Hematopoietic multipotent progenitor cell treated with erythropoietin and hydrocortisone succinate and interleukin-3 and kit ligand, for 4 days (in vitro differentiated cells): Measurements from ENCODE around the gene TMED7.
A peak's percentile ranks its signal among the peaks of the same experiment; 100 is the strongest.
"Not testable (repeated sequence)": the region's sequence is repeated elsewhere in the genome, so short reads cannot be mapped to it uniquely, and the experiment has no call there.

Source experiments
- DNase-seq: peaks from one replicate; pipeline ENCODE4 v3.0.0-alpha.2; 2015

The TMED7 gene

DNA sequence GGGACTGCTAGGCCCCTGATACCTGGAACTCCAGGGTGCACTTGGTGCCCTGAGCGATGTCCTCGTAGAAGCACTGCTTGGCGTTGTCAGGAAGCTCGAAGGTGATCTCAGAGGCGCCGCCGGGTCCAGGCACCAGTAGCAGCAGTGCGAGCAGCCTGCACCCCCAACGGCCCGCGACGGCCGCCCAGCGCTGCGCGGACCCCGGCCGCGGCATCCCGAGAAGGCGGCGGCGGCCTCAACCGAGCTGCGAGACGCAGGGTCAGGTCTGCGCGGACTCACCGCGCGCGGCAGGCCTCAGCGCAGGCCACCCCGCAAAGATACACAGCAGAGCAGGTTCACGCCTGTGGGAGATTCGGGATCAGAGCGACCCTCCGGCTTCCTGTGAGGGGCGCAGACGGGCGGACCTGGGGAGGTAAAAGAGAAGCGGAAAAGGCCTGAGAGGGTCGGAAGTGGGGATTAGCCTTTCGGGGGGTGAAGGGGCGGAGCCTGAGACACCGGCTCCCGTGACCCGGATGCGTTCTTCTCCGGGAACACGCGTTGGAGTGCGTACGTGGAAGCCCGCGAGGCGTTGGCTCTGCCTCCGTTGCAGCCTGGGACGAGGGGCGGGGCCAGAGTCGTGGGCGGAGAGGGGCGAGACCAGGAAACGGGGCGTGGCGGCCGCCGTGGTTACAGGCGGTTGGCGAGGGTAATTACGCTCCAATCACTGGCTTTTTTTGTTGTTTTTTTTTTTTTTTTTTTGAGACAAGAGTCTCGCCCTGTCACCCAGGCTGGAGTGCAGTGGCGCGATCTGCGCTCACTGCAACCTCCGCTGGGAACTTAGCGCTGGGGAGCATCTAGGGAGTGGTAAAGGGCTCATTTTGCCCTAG, at the start of gene TMED7:
Gene TMED7 (minus strand): TSS at position 458 of the 866 bp plus-strand sequence. CDS start 244 bp downstream, at position 214.
- peak; percentile 99 for DNase-seq

DNA sequence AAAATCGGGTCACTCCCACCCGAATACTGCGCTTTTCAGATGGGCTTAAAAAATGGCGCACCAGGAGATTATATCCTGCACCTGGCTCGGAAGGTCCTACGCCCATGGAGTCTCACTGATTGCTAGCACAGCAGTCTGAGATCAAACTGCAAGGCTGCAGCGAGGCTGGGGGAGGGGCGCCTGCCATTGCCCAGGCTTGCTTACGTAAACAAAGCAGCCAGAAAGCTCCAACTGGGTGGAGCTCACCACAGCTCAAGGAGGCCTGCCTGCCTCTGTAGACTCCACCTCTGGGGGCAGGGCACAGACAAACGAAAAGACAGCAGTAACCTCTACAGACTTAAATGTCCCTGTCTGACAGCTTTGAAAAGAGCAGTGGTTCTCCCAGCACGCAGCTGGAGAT, 48.9 kb upstream of the TMED7 start:
- not testable (repeated sequence) for DNase-seq

DNA sequence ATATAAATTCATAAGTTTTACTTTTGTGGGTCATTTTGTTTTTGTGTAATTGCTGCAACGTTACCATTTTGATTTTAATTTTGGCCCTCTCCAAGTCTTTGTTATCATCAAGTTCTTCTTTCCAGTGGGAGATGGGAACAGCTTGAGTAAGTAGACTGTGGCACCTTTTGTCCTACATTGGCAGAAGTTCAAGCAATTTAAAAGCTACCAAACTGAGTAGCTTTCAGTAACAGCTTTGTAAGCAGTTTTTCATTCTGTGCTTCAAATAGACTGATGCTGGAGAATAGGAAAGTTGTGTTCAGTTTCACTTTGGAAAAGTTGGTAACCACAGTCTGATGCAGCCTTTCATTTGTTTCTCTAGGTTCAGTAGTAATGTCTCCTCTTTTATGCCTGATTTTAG, 47.8 kb upstream of the TMED7 start:
- no peak for DNase-seq

DNA sequence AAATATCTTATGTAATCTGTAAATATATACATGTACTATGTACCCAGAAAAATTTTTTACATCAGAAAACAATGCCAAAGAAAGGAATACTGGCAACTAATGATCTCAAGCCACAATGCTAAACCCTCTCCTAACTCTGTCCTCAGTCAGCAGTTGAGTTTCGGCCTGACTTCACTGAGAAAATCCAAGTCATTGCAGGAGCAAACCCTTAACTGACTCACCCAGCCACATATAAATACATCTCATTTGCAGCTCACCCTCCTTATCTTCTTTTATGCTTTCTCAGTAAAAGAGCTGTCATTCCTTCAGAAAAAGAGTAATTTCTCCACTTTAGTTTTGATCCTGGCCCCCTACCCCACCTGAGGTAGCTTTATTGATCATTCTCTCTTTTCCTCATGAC, 46.1 kb upstream of the TMED7 start:
- DNase-seq = no peak

DNA sequence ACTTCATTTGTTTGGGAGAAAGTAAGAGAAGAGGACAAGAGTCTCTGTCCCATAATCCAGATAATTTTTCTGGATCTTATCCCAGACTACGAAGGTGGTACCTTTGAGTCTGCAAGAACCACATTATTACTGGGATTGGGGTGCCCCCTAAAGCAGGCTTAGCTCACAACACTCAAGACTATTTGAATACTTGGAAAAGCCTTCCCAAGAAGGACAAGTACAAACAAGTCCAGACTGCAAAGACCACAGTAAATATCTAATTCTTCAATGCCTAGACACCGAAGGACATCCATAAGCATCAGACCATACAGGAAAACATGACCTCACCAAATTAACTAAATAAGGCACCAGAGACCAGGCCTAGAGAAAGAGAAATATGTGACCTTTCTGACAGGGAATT, 40.2 kb upstream of the TMED7 start:
- DNase-seq = no peak

DNA sequence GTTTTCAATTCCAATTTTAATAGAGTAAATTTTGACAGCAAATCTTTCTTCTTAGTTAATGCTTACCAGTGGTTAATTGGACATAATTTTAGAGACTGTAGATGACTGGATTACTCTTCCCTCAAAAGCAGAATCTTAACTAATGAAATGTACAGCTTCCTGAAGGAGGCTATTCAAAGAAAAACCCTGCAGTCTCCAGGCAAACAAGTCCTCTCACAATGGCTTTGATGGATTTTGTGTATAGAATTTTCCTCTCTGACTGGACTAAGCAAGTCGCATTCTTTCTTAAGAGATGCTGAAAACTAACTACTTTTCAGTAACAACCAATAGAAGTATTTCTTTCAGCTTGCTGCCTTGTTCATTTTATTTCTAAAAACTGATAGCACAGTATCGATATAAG, 35.7 kb upstream of the TMED7 start:
- no peak for DNase-seq

DNA sequence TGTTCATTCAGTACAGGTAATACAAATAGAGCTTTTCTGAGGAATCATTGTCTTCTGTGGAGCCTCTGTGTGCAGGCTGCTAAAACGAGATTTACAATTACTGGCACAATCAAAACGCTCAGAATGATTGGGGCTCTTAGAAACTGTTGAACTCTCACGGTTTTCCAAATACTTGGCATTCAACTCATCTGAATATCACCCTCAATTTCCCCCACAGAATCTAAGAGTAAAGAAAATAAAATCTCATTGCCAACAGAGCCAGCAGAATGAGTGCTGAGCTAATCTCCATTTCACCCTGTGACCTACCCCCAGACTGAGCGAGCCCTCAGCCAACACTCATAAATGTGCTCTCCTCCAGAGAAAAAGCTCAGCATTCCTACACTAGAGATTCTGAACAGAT, 35.3 kb upstream of the TMED7 start:
- no peak for DNase-seq

DNA sequence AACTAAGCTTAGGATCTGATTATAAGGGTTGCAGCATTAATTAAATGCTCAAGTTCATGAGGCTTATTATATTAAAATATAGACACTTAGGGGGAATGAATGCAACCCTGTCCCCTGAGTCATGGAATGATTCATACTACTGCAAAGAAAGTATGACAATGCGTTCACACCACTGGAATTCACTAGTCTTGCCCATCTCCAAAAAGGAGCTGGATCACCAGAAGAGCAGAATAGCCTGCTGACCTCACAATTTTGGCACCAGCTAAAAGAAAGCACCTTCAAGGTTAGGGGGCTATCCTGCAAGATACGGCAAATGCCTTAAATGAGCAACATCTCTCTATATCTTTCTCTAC, 32.0 kb upstream of the TMED7 start:
- no peak for DNase-seq

DNA sequence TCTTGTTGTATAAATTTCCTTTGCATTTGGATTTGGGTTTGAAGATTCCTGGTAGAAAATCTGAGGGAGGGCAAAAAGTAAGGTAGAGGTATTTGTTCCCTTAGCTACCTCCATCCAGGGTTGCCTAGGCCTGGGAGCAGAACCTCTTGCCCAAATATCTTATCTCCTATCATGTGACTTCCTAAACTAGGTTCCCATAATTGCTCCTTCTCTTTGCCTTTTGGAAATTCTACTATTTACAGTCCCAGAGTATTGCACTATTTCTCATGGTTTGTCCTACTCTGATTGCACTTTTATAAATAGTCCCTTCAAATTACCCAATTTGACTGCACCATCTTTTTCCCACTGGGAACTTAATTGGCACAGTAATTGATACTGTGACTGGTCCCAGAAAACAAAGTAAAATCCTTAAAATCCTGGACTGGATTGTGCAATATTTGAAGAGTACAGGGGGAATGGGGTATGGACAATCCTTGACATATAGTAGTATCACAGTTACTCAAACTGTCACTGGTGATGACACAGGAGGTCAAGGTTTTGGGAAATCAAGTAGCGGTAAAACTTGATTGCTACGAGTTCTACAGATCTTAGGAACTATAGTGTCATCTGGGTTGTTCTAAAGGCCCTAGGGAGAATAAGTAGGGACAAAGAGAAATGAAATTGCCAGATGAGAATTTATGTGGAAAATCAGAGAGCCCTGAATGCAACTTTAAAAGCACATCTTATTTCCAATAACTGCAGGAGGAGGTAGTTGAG, 31.5 kb upstream of the TMED7 start:
- DNase-seq = no peak

DNA sequence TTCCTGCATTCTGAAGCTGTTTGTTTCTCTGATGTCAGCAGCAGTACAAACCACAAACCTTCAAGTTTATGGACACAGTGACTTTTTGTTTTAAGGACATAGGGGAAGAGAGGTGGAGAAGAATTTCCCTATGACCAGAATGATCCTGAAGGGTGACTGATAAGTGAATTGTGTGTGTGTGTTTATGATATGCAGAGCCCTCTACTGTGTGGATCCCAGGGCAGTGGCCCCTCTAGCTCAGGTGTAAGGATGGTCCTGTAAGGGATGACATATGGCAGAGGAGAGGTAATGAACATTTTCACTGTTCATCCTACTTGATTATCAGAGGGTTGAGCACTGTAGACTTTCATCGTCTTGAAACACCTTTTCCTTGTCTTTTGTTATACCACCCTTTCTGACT, 30.6 kb upstream of the TMED7 start:
- DNase-seq = no peak

DNA sequence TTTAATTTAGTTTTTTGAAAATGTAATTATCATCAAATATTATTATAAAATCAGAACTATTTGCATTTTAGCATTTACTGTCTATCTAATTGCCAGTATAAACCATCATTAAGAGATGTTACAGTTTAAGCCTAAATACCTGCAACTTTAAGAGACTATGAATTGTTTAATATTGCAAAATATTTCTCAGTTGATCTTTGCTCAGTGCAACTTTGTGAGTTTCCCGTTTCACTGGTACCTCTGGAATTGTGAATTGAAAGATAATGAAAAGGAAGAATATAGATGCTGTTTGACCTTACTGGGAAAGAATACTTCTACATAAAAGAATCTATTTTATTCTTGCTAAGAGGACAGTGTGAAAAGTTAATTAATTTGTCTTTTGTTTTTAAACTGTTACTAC, 30.2 kb upstream of the TMED7 start:
- no peak for DNase-seq

DNA sequence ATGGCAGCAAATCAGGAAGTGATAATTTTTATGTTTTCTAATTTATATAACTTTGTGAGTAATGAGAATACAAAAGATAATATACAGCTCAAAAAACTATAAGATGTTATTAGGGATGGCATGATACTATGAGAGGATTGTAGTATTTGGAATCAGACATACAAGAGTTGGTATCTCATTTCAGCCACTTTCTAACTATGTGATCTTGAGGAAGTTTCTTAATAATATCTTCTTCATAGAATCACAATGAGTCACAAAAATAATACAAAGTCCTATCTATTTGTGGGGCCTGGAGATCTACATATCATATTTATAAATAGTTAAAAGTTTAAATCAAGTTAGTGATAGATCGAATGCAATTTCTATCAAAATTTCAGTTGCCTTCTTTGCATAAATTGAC, 23.7 kb upstream of the TMED7 start:
- no peak for DNase-seq

DNA sequence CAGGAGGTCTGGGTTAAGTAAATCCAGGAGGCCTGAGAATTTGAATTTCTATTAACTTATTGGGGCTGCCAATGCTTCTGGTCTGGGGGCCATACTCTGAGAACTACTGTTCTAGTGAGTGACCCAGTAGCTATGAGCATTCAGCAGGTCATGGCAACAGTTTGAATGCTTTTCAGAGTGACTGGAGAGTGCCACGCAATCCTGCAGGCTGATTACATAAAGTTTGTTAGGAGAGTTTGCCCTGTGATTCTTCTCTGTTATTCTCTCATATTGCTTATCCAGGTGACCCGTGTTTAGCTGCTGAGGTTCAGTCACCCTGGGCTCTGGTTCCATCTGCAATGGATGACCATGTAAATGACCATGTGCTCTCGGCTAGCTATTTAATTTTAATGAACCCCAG, 22.2 kb upstream of the TMED7 start:
- DNase-seq = no peak

DNA sequence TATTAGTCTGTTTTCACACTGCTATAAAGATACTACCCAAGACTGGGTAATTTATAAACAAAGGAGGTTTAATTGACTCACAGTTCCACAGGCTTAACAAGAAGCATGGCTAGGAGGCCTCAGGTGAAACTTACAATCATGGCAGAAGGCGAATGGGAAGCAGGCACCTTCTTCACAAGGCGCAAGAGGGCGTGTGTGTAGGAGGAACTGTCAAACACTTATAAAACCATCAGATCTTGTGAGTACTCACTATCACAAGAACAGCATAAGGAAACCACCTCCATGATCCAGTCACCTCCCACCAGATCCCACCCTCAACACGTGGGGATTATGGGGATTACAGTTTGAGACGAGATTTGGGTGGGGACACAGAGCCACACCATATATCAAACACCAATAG, 19.6 kb upstream of the TMED7 start:
- DNase-seq = not testable (repeated sequence)

DNA sequence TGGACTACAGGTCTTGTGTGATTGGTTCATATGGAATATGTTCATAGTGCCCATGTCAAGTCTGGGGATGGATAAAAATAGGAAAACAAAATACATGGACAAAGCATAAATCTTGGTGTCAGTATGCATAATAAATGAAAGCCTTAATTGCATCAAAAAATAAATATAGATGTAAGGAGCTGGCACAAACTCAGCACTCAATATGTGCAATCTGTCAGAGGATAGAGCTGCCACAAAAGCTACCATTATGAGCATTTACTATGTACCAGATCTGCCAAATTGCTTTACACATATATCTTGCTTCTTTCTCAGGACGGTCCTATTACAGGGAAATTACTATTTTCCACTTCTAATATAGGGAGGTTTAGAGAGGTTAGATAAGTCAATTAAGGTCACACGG, 18.2 kb upstream of the TMED7 start:
- DNase-seq = no peak

DNA sequence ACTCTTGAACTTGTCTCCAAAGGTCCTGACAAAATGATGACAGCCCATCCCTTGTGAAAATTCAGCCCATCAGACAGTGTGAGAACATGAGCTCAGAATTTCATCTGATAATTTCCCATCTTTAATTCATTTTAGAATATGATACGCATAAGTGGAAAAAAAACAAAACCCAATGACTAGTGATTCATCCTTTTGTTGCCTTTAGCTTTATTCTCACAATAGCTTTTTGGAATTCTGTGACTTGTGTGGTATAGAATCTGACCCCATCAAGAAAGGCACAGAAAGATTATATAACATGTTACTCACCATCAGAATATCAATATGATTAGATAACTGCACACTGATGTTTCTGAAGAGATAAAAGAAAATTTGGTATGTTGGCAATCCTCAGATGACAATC, 16.1 kb upstream of the TMED7 start:
- no peak for DNase-seq

DNA sequence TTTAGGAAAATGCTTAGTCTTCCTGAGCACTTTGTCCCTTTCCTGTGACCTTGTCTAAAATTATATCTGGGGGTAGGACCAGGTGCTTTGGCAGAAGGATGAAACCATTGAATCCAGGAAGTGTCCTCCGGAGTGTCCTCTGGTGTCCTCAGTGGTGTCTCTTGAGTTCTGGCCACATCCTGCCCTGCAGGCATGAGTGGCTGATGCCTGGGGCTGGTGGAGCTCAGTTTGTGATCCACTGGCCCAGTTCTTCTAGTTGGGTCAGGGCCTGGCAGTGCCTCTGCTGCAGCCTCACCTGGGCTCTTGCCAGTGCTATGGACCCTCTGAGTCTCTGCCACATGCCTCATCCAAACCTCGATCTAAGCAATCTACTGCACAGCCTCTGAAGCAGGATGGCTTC, 14.4 kb upstream of the TMED7 start:
- DNase-seq = no peak

DNA sequence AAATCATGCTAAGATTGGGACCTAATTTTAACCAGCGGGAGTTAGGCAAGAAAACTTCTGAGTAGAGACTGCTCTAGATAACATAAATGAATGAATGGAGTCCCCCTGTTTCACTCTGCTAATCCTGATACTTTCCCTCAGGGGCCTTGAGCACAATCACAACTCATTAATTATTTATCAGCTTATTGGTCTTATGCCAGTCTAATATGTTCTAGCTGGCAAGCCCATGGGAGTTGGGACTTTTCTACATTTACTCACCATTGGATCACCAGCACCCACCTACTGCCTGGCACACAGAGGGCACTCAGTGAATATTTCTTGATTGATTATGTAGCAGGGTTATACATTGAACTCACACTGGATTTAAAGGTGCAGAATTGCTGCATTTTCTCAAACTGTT, 13.5 kb upstream of the TMED7 start:
- DNase-seq = no peak

DNA sequence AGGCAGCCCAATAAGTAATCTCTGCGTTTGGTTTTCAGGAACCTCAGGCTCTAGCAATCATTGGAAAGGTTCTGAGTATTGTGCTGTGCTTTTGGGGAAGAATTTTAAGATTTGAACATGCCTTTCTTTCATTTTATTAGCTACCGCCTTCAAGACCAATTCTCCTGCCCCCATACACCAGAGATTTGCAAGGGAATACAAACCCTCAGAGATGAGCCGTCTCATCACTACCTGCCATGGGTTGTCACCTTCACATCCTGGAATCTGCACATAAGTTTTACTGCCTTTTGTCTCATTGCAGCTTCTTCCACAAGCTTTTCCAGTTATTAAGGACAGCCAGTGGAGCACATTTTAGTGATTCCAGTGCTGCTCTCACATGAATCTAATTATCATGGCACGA, 11.7 kb upstream of the TMED7 start:
- no peak for DNase-seq

DNA sequence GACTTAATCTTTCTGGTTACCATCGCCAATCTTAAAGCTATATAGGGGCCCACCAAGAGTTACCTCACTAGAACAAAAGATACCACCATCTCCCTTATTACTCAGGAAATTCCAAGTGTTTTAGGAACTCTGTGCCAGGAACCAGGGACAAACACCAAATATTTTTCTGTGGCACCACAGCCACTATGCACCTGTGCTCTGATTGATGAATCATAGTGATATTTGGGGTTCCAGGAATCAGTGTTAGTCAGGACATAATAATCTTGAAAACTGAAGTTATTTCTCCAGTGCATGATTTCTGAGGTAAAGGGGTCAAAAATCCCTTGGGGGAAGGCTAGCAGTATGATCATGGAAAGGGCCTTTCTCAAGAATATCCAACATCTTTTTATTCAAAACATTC, 10.2 kb upstream of the TMED7 start:
- DNase-seq = no peak

DNA sequence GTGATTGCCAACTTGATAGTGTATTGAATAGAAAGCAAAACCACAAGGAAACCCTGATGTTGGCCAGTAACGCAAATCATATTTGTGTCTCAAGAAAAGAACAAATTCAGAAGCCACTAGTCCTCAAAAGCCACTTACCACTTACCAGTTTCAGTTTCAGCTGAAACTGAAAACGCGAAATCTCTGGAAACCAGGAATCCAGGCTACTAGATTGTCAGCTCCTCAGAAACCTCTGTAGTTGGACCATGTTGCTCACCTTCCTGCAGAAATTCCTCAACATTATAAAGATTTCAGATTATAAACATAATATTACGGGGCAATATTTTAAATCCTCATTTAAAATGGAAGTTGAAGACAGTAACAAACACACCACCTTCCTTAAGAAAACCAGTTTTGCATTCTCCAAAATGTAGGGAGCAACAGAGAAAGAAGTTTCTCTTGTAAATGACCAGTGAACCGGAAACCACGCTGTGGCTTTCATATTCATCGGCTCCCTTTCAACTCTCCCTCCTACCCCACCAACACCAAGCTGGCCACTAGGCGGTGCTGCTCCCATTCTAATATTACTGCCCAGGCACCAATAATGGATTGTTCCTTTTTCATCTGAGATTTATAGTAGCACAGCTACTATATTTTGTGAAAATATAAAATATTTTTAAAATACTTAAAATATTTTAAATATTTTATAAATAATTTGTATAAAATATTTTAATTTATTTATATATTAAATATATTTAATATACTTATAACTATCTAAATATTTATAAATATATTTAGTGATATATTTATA, 8.7 kb upstream of the TMED7 start:
- DNase-seq = peak; percentile 95

DNA sequence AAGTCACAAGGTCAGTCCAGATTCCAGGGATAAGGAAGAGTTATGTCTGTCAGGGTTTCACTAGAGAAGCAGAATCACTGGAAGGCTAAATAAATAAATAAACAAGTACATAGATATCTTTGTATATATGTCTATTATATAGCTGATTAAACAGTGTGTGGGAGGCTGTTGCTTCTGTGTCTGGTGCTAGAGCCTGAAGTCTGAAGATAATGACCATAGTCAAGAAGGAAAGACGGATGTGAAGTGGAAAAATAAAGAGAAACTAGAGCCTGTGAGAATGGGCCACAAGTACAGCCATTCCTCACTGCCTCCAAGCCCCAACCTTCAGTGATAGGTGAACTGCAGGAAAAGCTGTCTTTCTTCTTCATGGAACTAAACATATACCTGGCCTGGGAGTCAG, 4.1 kb upstream of the TMED7 start:
- no peak for DNase-seq

DNA sequence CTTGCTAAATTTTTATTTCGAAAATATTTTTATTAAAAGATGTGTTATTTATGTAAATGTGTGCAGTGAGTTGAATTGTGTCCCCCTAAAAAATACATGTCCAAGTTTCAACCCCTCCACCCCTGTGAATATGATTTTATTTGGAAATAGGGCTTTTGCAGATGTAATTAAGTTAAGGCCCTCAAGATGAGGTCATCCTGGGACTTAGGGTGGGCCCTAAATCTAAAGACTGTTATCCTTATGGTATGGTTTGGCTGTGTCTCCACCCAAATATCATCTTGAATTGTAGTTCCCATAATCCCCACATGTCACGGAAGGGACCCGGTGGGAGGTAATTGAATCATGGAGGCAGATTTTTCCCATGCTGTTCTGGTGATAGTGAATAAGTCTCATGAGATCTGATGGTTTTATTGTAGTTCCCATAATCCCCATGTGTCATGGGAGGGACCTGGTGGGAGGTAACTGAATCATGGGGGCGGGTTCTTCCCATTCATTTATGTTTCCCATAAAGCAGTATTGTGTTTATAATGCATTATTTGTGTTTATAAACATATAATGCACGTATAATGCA, 1.5 kb upstream of the TMED7 start:
- DNase-seq = no peak
